22Rv1 (cell line): ENCODE results near the gene TBCB.

Source experiments
- CTCF ChIP-seq: fragments of 450-650 bp; IDR thresholded peaks from 2 replicates; pipeline ENCODE4 v1.5.1; 2017; ENCODE audit warnings: mild to moderate bottlenecking
- ZFX ChIP-seq: fragments of 450-650 bp; IDR thresholded peaks from 2 replicates; pipeline ENCODE4 v1.6.1; 2017; ENCODE audit warnings: antibody characterized with exemption, borderline replicate concordance

DNA sequence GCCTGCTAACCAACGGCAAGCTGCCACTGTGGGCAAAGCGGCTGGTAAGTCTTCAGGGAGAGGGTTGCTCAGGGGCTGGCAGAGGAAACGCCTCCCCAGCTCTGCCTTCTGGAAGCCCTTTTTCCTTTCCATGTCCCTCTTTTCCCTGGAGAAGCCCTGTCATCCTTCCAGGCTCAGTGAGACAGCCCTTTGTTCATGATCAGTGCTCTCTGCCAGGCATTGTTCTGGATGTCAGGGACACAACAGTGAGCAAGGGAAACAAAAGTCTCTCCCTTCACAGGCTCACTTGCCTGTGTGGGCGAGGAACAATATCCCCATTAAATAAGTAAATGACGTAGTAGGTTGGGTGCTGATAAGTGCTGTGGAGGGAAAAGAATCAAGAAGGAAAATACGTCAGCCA lies 18.2 kb upstream of the TBCB start:
- TF ChIP-seq CTCF (no peak), ZFX (no peak)
